Choroid plexus epithelial cell (primary cell): Measurements from ENCODE around the gene FKBP1B.

Experiments
- DNase-seq: peaks from one replicate; pipeline ENCODE4 v3.0.0-alpha.2; 2010; ENCODE audit warnings: low read depth
- H3K4me3 ChIP-seq: 2 replicates; pipeline ENCODE4 v1.5.1; 2011; ENCODE audit warnings: low read depth, mild to moderate bottlenecking, control low read depth, low read length, moderate library complexity
- TF ChIP-seq, protein P1 (sequence below): conservative IDR thresholded peaks from 2 replicates; pipeline ENCODE4 v1.5.1; 2011; ENCODE audit warnings: low read depth, mild to moderate bottlenecking, control low read depth, inconsistent platforms, low read length, moderate library complexity

FKBP1B gene

DNA sequence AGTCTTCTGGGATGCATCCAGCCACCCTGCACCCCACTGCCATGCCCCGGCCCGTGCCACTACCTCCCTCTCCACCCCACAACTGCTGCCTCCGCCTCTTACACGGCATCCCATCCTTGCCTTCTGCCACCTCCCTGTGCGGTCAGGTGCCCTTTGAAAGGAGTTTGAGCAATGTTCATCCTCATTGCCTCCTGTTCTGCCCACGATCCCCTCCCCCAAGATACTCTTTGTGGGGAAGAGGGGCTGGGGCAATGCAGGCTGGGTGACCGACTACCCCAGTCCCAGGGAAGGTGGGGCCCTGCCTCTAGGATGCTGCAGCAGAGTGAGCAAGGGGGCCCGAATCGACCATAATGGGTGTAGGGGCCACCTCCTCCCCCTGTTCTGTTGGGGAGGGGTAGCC lies 31.3 kb upstream of the FKBP1B start:
- no peak for DNase-seq
- no peak overlapping the region for H3K4me3 ChIP-seq
- TF ChIP-seq, protein P1, sequence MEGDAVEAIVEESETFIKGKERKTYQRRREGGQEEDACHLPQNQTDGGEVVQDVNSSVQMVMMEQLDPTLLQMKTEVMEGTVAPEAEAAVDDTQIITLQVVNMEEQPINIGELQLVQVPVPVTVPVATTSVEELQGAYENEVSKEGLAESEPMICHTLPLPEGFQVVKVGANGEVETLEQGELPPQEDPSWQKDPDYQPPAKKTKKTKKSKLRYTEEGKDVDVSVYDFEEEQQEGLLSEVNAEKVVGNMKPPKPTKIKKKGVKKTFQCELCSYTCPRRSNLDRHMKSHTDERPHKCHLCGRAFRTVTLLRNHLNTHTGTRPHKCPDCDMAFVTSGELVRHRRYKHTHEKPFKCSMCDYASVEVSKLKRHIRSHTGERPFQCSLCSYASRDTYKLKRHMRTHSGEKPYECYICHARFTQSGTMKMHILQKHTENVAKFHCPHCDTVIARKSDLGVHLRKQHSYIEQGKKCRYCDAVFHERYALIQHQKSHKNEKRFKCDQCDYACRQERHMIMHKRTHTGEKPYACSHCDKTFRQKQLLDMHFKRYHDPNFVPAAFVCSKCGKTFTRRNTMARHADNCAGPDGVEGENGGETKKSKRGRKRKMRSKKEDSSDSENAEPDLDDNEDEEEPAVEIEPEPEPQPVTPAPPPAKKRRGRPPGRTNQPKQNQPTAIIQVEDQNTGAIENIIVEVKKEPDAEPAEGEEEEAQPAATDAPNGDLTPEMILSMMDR: no peak

DNA sequence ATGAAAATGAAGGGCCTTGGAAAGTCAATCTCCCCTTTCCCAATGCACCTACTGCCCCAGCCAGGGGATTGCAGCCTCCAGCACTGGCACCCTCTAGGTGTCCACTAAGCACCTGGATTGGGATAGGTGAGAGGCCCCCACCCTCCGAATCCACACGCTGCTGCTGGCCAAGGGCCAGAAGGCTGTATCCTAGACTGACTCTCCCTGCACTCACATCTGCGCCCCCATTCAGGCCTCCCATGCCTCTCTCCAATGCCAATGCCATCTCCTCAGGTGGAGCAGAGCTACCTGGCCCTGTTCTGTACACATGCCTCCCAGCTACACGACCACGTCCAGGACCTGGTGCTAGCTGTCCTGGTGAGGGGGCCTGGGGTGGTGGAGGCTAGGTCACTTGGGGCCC lies 29.8 kb upstream of the FKBP1B start:
- no peak for DNase-seq
- TF ChIP-seq, protein P1: no peak
- H3K4me3 ChIP-seq: no peak overlapping the region

DNA sequence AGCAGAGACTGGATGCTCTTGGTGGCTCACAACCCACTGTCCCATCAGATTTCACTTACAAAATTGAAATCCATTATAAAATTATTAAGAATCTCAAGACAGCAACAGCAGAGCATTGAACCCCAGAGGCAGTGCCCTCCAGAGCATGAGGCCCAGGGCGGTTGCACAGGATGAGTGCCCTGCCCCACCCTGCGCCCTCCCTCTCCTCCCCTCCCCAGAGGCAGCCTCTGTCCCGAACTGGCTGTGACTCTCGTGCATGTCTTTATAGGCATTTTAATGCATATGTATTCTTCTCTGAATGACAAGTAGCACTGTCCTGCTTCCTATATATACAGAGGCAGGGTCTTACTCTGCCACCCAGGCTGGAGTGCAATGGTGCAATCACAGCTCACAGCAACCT lies 29.3 kb upstream of the FKBP1B start:
- H3K4me3 ChIP-seq: no peak overlapping the region
- TF ChIP-seq, protein P1: no peak
- no peak for DNase-seq

DNA sequence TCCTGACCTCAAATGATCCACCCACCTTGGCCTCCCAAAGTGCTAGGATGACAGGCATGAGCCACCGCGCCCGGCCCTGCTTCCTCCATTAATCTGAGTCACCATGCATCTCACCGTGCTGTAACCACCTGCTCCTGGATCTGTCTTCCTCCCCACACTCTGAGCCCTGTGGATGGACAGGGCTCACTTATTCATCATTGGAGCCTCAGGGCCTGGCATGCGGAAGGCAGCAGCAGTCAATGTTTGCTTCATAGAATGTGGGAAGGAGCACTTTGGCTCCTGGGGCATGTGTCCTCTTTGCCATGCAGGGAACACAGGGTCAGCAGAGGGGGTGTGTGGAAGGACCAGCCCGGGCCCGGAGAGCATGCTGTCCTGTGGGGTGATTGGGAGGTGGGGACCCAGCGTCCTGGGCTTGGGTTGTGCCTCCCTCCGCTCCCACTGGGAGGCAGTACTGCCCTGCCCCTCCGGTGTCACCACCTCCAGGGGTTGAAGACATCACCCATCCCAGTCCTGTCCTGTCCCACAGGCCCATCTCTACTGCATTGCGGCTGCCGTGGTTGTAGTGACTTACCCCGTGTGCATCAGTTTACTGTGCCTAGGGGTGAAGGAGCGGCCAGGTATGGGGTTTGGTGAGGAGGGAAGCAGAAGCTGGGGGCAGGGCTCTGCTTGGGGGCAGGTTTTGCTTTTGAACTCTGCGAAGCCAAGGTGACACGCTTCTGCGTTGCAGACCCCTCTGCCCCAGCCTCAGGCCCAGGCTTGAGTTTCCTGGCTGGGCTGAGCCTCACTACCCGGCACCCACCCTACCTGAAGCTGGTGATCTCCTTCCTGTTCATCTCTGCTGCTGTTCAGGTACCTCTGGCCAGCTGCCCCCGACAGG lies 28.2 kb upstream of the FKBP1B start:
- DNase-seq: no peak
- TF ChIP-seq, protein P1: peak; percentile 40
- no peak overlapping the region for H3K4me3 ChIP-seq

DNA sequence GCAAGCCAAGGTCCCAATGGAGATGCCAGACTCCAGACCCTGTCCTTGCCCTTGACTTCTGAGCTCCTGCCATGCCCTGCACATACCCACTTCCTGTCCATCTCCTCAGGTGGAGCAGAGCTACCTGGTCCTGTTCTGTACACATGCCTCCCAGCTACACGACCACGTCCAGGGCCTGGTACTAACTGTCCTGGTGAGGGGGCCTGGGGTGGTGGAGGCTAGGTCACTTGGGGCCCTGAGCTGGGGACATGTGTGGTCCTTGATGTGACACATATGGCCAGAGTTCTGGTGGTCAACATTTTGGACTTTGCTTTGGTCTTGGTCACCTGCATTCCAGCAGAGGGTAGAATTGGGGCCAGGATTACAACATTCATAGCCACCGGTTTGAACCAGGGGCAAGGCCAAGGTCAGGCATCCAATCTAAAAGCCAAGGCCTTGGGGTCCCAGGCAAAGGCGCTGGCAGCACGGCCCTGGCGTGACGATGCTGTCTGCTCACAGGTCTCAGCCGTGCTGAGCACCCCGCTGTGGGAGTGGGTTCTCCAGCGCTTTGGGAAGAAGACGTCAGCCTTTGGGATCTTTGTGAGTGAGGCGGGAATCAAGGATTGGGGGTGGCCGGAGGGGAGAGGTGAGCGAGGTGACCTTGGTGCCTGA lies 27.1 kb upstream of the FKBP1B start:
- TF ChIP-seq, protein P1: no peak

DNA sequence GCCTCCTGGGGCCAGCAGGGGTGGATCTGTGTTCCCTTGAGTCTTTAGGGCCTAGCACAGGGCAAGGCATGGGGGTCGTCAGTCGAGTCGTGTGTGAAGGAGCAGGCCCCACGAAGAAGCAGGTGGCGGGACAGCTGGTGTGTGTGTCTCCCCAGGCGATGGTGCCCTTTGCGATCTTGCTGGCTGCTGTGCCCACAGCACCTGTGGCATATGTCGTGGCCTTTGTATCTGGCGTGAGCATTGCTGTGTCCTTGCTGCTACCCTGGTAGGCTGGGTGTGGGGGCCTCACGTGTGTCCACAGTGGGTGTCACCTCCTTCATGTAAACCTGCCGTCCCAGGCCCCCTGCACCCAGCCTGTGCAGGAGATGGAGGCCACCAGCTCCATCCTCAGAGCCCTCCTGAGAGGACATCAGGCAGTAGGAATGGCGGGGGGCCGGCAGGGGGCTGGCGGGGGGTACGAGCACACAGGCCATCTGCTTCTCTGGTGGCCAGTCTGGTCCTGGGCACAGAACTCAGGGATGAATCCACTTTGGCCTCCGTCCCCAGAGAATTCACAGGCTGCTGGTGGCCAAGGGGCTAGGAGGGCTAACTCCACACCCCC lies 26.5 kb upstream of the FKBP1B start:
- H3K4me3 ChIP-seq: no peak overlapping the region
- TF ChIP-seq, protein P1: no peak
- no peak for DNase-seq

More for the DNA sequence above, 27.1 kb upstream of the FKBP1B start:
- no peak overlapping the region for H3K4me3 ChIP-seq
- DNase-seq: no peak
